HepG2 (cell line): ENCODE data around the gene ZNF334. TPM values are rescaled to one million over a fixed set of nuclear protein-coding genes. Genes with fewer than 3 reads are reported as not detected.

Experiments used
- ARID5B ChIP-seq: IDR thresholded peaks from 2 replicates; pipeline ENCODE4 v1.4.0; 2020; ENCODE audit warnings: mild to moderate bottlenecking, missing genetic modification reagents
- ATF2 ChIP-seq: sonication (generic); formaldehyde crosslinking; IDR thresholded peaks from 2 replicates; pipeline ENCODE4 v1.4.0; 2020; ENCODE audit warnings: missing genetic modification reagents
- BHLHE40 ChIP-seq: IDR thresholded peaks from 2 replicates; pipeline ENCODE4 v1.6.1; 2011; ENCODE audit warnings: low read length, improper control_type of control experiment
- CBX5 ChIP-seq: sonication (generic); formaldehyde crosslinking; IDR thresholded peaks from 2 replicates; pipeline ENCODE4 v1.4.0; 2020; ENCODE audit warnings: missing genetic modification reagents, borderline replicate concordance
- CEBPG ChIP-seq: IDR thresholded peaks from 2 replicates; pipeline ENCODE4 v1.6.1; 2016
- FOXA3 ChIP-seq: IDR thresholded peaks from 2 replicates; pipeline ENCODE4 v1.6.1; 2016; ENCODE audit warnings: missing genetic modification reagents, missing compliant biosample characterization
- IRF2 ChIP-seq: IDR thresholded peaks from 2 replicates; pipeline ENCODE4 v1.6.1; 2018; ENCODE audit warnings: missing genetic modification reagents, missing compliant biosample characterization
- JUNB ChIP-seq: sonication (generic); formaldehyde crosslinking; IDR thresholded peaks from 2 replicates; pipeline ENCODE4 v1.8.0; 2022; ENCODE audit warnings: missing genetic modification reagents, mild to moderate bottlenecking, borderline replicate concordance
- LBX2 ChIP-seq: sonication (generic); formaldehyde crosslinking; IDR thresholded peaks from 2 replicates; pipeline ENCODE4 v1.5.0; 2020; ENCODE audit warnings: missing genetic modification reagents, mild to moderate bottlenecking, borderline replicate concordance
- PLSCR1 ChIP-seq: sonication (generic); formaldehyde crosslinking; IDR thresholded peaks from 2 replicates; pipeline ENCODE4 v1.5.0; 2020; ENCODE audit warnings: missing genetic modification reagents, mild to moderate bottlenecking, borderline replicate concordance
- SALL2 ChIP-seq: sonication (generic); formaldehyde crosslinking; IDR thresholded peaks from 2 replicates; pipeline ENCODE4 v1.8.1; 2023; ENCODE audit warnings: mild to moderate bottlenecking, missing genetic modification reagents, inconsistent platforms
- SAP130 ChIP-seq: IDR thresholded peaks from 2 replicates; pipeline ENCODE4 v1.6.1; 2016; ENCODE audit warnings: low read depth
- SSRP1 ChIP-seq: IDR thresholded peaks from 2 replicates; pipeline ENCODE4 v1.6.1; 2016; ENCODE audit warnings: control low read depth
- ZFP37 ChIP-seq: sonication (generic); formaldehyde crosslinking; IDR thresholded peaks from 2 replicates; pipeline ENCODE4 v1.4.0; 2020; ENCODE audit warnings: missing genetic modification reagents, borderline replicate concordance
- ZNF12 ChIP-seq: sonication (generic); formaldehyde crosslinking; IDR thresholded peaks from 2 replicates; pipeline ENCODE4 v1.5.0; 2020; ENCODE audit warnings: missing genetic modification reagents
- ZNF574 ChIP-seq: sonication (generic); formaldehyde crosslinking; IDR thresholded peaks from 2 replicates; pipeline ENCODE4 v1.4.0; 2020; ENCODE audit warnings: missing genetic modification reagents
- ZSCAN9 ChIP-seq: IDR thresholded peaks from 2 replicates; pipeline ENCODE4 v1.6.1; 2016; ENCODE audit warnings: borderline replicate concordance
- ZUFSP ChIP-seq: sonication (generic); formaldehyde crosslinking; IDR thresholded peaks from 2 replicates; pipeline ENCODE4 v1.9.0; 2021; ENCODE audit warnings: missing genetic modification reagents, mild to moderate bottlenecking, borderline replicate concordance
- polyA plus RNA-seq, 8 experiments: library from polyadenylated mRNA; depleted of rRNA in 3 of 8; stranded (reverse) in 7 of 8; unstranded in 1 of 8; fragments of >200 nt; fragmentation: Illumina TruSeq in 4 of 8; extraction: Trizol in 4 of 8; gene quantifications; 2 replicates each; pipeline versions ENCODE4 v1.2.1 to v1.2.3, GENCODE V29; 2011 to 2016; ENCODE audit warnings: low read depth in 4 of 8, missing spikeins in 1 of 8, mixed read lengths in 1 of 8; ENCODE audit not compliant: insufficient read depth in 1 of 8
- total RNA-seq, 5 experiments: library from RNA; depleted of rRNA; stranded (reverse); fragments of >200 nt; fragmentation: Illumina TruSeq; extraction: Trizol; gene quantifications; 2 replicates each; pipeline ENCODE4 v1.2.3, GENCODE V29; 2016; ENCODE audit warnings: low read depth in 1 of 5

Gene ZNF334
- total and polyA plus RNA-seq, 2 of the 13 experiments (the other 11 are each of a cell fraction or from before 2014, with no cell fraction given), result 4.8 to 7.8 TPM

GRCh38 chr20:46520976-46521579 lies 7.7 kb upstream of the ZNF334 start (continued):
- TF ChIP-seq JUNB (no peak), ZFP37 (CRISPR knock-in tag) (no peak), ARID5B (peak; percentile 52; the same call in 1 of the 2 replicates), CEBPG (0 out of 2 replicates have a peak, but pooled peaks have one; percentile 8), PLSCR1 (no peak), ATF2 (CRISPR knock-in tag) (0 out of 2 replicates have a peak, but pooled peaks have one; percentile 28), IRF2 (CRISPR knock-in tag) (peak; percentile 69; the same call in 1 of the 2 replicates), ZNF574 (CRISPR knock-in tag) (0 out of 2 replicates have a peak, but pooled peaks have one; percentile 29), ZSCAN9 (CRISPR knock-in tag) (peak; percentile 79; the same call in 1 of the 2 replicates), SAP130 (CRISPR knock-in tag) (peak; percentile 50; the same call in 1 of the 2 replicates), SALL2 (CRISPR knock-in tag) (0 out of 2 replicates have a peak, but pooled peaks have one; percentile 38), ZUFSP (CRISPR knock-in tag) (no peak), BHLHE40 (peak; percentile 74), SSRP1 (CRISPR knock-in tag) (peak; percentile 97), ZNF12 (peak; percentile 78; the same call in 1 of the 2 replicates), CBX5 (CRISPR knock-in tag) (peak; percentile 75; the same call in 1 of the 2 replicates), FOXA3 (no peak; the same call in 1 of the 2 replicates), LBX2 (CRISPR knock-in tag) (0 out of 2 replicates have a peak, but pooled peaks have one; percentile 48)
